HG03045 (cell line): ENCODE results near the gene LTBR.
A peak's percentile ranks its signal among the peaks of the same experiment; 100 is the strongest.
"Not testable (repeated sequence)": the region's sequence is repeated elsewhere in the genome, so short reads cannot be mapped to it uniquely, and the experiment has no call there.

ENCODE experiments used
- ATAC-seq: cut with Tn5 transposase; IDR thresholded peaks from one replicate; pipeline ENCODE4 v1.9.1; 2021; ENCODE audit warnings: mild to moderate bottlenecking, moderate library complexity; ENCODE audit not compliant: unreplicated experiment

Gene LTBR

DNA sequence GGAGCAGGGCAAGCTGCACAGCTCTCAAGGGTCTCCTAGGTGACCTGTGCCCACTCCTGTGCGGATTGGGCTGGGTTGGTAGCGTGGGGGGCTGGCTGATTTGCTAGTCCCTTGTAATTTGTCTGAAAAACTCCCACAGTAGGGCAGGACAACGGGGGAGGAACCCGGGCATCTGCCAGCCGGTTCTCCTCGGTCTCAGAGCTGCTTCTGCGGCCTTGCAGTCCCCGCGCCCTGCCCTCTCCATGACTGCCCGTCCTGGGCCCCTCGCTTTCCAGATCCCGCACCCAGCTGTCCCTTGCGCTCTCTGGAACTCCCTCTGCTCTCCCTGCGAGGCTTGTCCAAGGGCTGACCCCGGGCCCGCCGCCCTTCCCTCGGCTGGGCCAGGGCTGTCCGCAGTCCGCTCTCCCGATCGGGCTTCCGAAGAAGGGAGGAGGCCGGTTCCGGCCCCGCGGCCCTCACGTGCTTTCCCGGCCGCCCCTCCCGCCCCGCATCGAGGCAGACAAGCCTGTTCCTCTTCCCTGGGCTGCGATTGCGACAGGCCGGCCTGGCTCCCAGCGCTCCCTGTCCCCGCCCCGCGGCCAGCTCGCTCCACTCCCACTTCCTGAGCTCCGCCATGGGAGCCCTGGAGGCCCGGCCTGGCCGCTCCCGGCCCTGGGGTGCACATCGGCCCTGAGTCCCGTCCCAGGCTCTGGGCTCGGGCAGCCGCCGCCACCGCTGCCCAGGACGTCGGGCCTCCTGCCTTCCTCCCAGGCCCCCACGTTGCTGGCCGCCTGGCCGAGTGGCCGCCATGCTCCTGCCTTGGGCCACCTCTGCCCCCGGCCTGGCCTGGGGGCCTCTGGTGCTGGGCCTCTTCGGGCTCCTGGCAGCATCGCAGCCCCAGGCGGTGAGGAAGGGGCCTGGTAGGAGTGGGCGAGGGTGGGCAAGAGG, at the start of gene LTBR:
TSS of gene LTBR (plus strand) at position 591 of the 927 bp plus-strand sequence. CDS start at position 788, 197 bp downstream.
- ATAC-seq: no peak

DNA sequence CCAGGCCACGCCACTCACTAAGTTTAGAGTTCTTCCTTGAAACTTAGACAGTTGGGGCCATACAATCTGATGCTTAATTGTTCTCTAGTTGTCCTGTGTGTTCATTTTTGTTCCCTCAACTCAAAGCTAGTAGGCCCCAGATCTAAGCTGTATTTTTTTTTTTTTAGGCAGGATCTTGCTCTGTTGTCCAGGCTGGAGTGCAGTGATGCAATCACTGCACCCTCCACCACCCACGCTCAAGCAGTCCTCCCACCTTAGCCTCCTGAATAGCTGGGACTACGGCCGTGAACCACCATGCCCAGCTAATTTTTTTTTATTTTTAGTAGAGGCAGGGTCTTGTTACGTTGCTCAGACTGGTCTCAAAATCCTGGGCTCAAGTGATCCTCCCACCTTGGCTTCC, 49.6 kb upstream of the LTBR start:
- no peak for ATAC-seq

DNA sequence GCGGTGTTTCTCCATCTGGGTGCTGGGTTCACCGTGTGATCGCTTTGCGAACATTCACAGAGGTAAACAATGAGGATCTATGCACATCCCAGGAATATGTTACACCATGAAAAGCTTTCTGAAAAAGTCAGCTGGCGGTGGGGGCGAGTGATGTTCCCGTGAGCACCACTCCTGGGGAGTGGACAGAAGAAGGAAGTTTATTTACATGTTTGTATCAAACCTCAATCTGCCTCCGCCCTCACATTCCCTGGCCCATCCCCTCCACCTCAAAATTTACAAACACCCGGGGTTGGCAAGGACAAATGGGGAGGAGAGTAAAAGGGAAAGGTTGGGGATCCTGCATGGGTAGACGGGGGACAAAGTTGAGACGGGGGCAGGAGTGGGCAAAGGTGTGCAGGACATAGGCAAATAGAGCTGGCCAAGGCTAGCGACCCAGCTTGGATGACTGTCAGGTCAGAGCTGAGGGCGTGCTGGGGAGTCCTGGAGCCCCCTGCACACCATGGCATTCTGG, 49.0 kb upstream of the LTBR start:
- no peak for ATAC-seq

DNA sequence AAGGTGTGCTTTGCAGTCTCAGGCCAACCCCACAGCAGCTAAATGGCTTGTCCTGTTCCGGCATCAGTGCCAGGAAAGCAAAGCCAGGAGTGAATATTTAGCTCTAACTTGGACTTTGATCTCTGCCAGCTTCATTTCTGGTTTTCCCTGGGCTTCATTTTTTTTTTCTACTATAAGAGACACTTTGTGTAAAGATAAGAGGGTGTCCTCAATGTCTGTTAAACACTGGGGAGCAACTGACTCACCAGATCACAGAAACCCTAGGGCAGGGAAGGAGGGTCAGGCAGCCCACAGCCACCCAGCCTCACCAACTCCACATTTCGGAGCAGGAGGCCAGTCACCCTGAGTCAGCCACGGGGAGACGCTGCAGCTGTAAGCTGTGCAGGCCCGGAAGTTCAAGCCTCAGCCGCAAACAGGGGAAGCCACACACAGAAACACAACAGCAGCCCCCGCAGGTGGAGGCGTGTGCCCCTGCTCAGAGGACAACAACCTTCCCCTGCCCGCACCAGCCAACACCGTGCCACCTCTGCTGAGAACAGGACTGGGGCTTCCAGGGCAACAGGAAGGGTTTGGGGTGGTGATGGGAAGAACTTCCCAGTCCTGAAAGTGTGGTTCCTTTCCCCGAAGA, 48.4 kb upstream of the LTBR start:
- ATAC-seq: peak; percentile 68

DNA sequence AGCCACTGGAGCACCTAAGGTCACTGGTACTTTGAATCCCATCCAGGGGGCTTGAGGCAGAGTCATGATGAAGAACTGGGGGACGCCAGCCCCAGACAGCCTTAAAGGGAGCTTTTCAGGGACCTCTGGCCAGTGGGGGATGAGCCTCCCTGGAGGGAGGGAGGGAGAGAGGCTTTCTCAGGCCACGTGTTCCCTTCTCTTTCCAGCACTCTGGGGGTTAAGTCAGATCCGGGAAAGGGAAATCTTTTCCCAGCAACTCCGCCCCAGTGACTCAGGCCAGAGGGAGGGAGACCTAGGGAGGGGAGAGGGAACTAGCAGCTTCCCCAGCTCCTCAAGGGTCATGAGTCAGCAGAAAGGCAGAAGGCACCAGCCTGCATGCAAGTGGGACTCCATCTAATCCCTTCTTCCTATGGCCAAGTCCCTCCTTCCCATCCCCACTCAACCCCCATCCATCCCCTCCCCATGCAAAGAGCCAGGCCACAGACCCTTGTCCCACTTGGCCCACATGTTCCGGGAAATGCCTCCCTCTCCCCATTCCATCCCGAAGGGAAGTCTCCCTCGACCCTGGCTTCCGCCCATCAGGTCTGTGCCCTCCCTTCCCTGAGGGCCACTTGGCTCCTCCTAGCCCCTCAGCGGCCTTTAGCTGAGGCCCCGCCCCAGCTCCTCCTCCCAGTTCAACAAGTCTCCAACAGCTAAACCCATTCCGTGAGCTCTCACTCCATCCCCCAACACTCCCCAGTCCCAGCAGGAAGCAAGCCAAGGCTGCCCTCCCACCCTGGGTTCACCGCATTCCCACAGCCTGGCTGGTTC, 47.7 kb upstream of the LTBR start:
- ATAC-seq: no peak

- ATAC-seq: no peak
These were observed 46.8 kb upstream of the LTBR start for GRCh38 chr12:6336889-6337853.

- no peak for ATAC-seq
These were observed 46.0 kb upstream of the LTBR start for GRCh38 chr12:6337958-6338433.

DNA sequence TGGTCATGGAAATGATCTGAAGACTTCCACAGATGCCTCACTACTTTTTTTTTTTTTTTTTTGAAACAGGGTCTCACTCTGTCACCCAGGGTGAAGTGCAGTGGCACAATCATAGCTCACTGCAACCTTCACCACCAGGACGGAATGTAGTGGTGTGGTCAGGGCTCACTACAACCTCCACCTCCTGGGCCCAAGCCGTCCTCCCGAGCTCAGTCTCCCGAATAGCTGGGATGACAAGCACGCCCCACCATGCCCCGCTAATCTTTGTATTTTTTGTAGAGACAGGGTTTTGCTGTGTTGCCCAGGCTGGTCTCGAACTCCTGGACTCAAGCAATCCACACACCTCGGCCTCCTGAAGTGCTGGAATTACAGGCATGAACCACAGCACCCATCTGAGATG, 45.4 kb upstream of the LTBR start:
- ATAC-seq: not testable (repeated sequence)

DNA sequence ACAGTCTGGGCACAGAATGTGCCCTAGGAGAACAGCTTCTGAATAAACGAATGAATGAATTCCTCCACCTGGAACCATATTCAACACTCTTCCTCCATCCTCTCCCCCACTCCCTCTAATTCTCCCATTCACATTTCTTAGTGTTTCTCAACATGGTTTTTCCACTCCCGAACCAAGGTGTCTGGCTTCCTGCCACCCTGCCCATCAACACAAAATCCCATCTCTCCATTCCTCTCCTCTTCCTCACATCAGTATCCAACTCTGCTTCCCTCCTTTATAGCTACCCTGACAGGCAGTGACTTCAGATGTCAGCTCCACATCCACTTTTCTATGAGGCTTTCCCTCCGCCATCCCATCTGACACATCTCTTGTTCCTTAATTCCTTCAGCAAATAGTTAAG, 45.0 kb upstream of the LTBR start:
- no peak for ATAC-seq

- no peak for ATAC-seq
These were observed 43.8 kb upstream of the LTBR start for GRCh38 chr12:6340032-6340638.

GRCh38 chr12:6340745-6341416, 43.1 kb upstream of the LTBR start:
- no peak for ATAC-seq

DNA sequence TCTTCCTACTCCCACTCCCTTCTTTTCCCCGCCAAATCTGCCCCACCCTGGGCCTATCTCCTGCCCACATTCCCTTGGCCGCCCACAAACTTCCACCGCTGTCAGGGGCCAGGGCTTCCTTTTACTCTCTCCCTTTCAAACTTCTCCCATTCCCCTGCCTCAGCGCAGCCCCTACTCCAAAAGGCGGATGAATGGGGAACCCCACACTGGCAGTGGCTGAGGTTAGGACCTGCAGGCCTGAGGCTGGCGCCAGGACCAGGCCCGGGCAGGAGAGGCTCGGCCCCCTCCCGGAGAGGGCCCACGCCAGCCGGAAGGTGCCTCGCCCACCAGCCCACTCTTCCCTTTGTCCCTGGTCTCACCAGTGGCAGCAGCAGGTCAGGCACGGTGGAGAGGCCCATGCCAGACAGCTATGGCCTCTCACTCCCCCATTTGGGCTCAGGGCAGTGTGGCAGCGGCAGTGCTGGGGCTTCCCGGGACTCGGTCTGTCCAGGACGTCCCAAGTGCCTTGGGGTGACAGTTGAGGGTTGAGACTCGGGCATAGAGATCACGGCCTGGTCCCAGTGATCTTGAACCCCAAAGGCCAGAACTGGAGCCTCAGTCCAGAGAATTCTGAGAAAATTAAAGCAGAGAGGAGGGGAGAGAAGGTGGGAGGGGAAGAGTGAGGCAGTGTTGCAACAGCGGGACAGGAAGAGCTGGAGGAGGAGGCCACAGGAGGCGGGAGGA, 42.4 kb upstream of the LTBR start, which contains the start of gene TNFRSF1A:
TSS of gene TNFRSF1A (minus strand) at position 660 of the 723 bp plus-strand sequence. CDS start at position 398, 262 bp downstream.
- no peak for ATAC-seq

DNA sequence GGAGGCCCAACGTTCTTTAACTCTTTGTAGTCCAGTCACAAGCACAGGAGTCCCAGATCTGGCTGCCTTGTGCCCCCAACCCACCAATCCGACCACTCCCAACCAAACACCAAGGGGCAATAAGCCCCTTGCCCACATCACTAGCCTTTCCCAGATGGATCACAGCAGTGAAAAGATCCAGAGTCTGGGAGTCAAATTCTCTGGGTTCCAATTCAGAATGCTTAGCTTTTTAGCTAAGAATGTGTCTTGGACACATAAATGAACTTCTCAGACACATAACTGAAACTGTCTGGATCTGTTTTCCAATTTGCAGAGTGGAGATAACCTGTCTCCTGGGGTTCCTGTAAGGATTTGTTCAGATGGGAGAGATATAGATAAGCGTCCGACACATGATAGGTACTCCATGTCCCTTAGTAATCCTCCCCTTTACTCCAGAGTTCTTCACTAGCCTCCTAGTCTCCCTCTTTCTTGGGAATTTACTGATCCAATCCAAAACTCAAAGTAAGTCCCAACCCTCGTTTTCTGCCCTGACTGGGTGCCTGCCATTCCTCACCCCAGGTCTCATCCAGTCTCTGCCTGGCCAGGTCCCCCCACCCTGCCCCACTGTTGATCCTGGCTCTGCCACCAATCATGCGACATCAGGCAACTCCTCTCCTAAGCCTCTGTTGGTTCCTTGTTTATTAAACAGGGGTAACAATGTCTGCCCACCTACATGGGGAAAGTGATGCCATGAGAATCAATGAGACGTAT, 41.6 kb upstream of the LTBR start:
- ATAC-seq: no peak

GRCh38 chr12:6343518-6343917, 40.4 kb upstream of the LTBR start:
- no peak for ATAC-seq

GRCh38 chr12:6344101-6344660, 39.8 kb upstream of the LTBR start:
- not testable (repeated sequence) for ATAC-seq

- ATAC-seq: no peak
These were observed 38.5 kb upstream of the LTBR start for GRCh38 chr12:6345319-6346091.
